Posterior vena cava (tissue), 2 donors: ENCODE measurements around the gene BDKRB2. TPM values are rescaled to one million over a fixed set of nuclear protein-coding genes. Genes with fewer than 3 reads are reported as not detected.

Source experiments
- DNase-seq: peaks from one replicate; pipeline ENCODE4 v3.0.0-alpha.2; 2020; ENCODE audit warnings: low spot score
- intact Hi-C, 2 donors: fragments of 100-400 bp; cut with DNase I; formaldehyde crosslinking; loops; one replicate each; pipeline versions ENCODE4 v1.14.1 to v1.14.2; 2022 to 2023
- total RNA-seq, 2 donors: library from RNA; stranded (reverse); fragmentation: NEBNext Ultra II Directional; extraction: Animal tissue kit (Norgen Biotek cat#: 25700); gene quantifications; one replicate each; pipeline ENCODE4 v1.2.1, GENCODE V29; 2021
- donor health status: DM: yes; HTN: yes; CAD: no.
- donor health status: DM: yes; HTN: yes; CAD: no.

BDKRB2 gene
- total RNA-seq, 2 donors from 2014 or later = 4.6 to 10.3 TPM

DNA sequence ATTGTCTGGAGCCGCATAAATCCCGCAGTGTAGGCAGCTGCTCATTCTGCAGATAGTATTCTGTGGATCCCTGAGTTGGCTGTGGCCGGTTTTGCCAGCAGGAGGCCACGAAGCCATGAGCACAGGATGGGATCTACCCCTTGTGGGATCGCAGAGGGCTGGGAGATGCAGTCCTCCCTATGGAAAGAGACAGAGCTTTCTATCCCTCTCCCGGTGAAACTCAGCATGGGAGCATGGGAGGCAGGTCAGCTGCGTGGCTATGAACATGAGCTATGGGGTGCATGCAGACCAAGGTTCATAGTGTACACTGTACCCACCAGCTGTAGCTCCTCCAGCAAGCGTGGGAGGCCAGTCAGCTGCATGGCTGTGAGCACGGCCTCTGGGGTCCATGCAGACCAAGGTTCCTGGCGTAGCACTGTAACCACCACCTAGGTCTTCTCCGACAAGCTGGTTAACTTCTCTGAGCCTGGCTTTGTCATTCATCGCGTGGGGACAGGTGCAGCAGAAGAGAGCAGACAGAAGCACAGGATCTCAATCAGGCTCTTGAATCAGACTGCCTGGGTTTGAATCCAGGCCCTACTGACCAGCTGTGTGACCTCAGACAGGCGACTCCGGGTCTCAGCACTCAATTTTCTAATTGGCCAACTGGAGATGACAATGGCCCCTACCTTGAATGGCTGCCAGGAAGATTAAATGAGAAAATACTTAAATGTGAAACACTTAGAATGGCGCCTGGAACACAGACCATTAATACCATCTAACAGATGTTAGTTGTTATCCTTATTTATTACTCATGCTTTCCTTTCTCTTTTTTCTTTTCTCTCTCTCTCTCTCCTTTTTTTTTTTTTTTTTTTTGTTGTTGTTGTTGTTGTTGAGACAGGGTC is 57.4 kb downstream of the BDKRB2 start:
- intact Hi-C loops = no loop called here
- DNase-seq = no peak

DNA sequence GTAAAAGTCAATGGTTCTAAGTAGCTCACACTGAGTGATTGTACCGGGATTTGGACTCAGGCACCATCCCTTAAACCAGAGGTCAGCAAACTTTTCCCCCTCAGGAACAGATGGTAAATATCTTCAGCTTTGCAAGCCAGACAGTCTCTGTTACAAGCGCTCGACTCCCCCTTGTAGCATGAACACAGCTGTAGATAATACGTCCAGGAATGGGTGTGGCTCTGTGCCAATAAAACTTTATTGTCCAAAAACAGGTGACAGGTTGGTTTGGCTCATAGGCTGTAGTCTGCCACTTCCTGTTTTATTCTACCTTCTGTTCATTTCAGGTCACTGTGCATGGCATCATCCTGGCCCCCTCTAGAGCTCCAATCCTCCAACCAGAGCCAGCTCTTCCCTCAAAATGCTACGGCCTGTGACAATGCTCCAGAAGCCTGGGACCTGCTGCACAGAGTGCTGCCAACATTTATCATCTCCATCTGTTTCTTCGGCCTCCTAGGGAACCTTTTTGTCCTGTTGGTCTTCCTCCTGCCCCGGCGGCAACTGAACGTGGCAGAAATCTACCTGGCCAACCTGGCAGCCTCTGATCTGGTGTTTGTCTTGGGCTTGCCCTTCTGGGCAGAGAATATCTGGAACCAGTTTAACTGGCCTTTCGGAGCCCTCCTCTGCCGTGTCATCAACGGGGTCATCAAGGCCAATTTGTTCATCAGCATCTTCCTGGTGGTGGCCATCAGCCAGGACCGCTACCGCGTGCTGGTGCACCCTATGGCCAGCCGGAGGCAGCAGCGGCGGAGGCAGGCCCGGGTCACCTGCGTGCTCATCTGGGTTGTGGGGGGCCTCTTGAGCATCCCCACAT is 58.9 kb downstream of the BDKRB2 start:
- intact Hi-C loops = no loop called here
- no peak for DNase-seq

DNA sequence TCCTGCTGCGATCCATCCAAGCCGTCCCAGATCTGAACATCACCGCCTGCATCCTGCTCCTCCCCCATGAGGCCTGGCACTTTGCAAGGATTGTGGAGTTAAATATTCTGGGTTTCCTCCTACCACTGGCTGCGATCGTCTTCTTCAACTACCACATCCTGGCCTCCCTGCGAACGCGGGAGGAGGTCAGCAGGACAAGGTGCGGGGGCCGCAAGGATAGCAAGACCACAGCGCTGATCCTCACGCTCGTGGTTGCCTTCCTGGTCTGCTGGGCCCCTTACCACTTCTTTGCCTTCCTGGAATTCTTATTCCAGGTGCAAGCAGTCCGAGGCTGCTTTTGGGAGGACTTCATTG is 59.5 kb downstream of the BDKRB2 start:
- DNase-seq = no peak
- intact Hi-C loops = no loop called here

DNA sequence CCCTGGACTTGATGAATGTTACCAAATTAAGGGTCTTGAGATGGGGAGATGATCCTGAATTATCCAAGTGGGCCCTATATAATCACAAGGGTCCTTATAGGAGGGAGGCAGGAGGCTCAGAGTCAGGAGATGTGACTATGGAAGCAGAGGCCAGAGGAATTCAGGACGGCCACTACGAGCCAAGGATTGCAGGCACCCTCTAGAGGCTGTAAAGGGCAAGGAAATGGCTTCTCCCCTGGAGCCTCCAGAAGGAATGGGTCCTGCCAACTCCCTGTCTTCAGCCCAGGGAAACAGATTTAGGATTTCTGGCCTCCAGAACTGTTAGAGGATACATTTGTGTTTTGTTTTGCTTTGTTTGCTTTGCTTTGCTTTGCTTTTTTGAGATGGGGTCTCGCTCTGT is 60.2 kb downstream of the BDKRB2 start:
- intact Hi-C loops = no loop called here
- no peak for DNase-seq

DNA sequence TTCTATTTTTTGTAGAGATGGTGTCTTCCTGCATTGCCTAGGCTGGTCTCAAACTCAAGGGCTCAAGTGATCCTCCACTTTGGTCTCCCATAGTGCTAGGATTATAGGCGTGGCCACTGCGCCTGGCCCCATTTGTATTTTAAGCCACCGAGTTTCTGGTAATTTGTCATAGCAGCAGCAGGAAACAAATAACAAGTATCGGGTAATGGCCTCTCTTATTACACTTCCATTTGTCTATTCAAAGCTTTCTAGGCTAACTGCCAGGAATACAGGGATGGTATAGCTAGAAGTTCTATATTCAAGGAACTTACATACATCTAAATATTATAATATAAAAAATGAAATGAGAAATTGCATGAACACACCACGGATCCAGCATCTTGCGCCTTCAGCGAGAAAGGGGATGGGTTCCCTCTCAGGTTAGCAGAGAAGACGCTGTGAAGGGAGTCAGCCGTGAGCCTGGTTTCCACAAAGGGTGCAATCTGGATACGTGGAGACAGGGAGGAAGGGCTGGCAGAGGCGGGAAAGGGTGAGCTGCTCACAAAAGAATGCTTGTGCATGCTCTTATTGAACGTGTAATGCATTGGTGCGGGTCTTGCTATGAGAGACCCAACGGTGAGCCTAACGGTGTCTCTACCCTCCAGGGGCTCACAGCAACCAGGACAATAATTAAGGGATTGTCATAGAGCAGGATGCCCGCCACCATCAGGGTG is 60.9 kb downstream of the BDKRB2 start:
- intact Hi-C loops = no loop called here
- DNase-seq = no peak

DNA sequence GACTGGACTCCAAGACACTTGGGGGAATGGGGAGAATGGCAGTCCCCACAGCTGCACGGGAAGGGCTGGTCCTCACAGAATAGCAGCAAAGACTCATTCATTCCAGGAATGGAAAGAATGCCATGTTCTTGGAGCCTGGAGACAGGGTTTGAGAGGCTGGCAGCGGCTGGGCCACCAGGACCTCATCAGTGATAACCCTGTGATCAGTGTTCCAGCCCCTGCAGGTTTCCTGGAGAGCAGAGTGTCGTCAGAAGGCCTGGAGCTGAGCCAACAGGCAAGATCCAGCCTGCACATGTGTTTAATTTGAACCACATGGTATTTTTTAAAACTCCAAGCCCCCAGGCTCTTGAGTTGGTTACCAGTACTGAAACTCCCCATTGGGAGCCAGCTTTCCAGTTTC is 62.7 kb downstream of the BDKRB2 start:
- intact Hi-C loops = no loop called here
- DNase-seq = no peak

DNA sequence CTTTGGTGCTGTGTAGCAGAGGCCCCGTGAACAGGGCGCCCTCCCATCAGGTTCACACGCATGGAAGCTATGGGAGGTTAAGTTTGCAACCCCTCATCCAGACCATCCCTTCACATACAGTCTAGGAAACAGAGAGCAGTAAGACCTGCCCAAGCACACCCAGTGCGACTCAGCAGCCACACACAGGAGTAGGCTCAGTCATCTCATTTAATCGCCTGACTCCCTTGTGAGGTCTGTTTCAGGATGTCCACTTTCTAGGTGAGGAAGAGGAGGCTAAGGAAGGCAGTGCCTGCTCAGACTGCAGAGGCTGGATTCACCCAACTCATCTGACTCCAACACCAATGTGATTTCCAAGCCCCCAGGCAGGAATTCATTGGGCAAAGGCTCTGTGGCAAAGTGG is 63.3 kb downstream of the BDKRB2 start:
- DNase-seq = no peak
- intact Hi-C loops = no loop called here

DNA sequence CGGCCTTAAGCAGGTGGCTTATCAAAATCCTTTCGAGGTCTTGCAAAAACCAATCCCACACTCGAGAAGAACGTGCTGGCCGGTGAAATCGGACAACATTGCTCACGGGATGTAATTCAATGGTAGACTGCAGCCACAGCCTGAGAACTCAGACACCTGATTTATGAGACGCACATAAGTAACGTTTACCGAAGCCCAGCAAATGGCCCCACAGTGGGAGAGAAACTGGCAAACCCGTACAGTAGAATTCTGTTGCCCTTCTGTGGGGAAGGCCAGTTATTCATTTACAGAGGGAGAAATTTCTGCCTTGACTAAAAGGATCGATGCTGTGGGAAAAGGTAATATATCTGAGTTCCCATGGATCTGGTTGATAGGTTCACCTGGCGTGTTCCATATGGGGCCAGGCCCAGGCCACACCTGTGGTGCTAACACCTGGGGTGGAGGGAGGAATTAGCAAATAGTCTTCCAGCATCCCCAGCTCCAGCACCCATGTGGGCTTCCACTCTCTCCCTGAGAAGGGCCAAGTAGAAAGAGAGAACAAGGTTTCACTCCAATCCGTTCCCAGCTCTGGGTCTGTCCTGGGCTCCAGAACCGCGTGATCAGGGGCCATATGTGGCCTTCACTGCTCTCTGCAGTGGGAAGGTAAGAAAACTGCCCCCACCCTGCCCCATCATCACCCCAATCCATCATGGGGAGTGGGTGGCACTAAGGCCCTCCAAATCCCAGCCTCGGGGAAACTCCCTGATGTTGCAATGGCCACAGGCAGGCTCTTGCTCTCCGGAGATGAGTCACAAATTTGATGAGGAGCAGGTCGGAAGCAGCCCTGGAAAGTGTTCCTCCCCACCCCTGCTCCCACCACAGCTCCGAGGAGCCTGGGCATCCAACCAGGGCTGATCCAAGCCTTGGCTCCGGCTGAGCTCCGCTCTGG is 64.1 kb downstream of the BDKRB2 start:
- intact Hi-C loops = no loop called here
- peak; percentile 90 for DNase-seq

DNA sequence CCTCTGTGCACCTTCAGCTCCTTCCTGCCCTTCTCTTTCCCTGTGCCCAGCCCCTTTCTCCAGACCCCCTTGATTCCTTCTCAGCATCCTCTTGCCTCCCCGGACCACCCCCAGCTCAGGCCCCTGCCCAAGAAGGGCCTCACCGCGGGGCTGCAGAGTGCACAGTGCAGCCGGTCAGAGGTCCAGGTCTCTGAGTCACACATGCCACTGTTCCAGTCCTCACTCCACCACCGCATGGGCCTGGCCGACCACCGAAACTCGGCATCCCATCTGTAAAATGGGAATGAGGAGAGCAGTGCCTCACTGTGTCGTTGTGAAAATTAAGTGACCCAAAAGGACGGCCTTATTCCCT is 64.7 kb downstream of the BDKRB2 start:
- intact Hi-C loops = no loop called here
- no peak for DNase-seq

DNA sequence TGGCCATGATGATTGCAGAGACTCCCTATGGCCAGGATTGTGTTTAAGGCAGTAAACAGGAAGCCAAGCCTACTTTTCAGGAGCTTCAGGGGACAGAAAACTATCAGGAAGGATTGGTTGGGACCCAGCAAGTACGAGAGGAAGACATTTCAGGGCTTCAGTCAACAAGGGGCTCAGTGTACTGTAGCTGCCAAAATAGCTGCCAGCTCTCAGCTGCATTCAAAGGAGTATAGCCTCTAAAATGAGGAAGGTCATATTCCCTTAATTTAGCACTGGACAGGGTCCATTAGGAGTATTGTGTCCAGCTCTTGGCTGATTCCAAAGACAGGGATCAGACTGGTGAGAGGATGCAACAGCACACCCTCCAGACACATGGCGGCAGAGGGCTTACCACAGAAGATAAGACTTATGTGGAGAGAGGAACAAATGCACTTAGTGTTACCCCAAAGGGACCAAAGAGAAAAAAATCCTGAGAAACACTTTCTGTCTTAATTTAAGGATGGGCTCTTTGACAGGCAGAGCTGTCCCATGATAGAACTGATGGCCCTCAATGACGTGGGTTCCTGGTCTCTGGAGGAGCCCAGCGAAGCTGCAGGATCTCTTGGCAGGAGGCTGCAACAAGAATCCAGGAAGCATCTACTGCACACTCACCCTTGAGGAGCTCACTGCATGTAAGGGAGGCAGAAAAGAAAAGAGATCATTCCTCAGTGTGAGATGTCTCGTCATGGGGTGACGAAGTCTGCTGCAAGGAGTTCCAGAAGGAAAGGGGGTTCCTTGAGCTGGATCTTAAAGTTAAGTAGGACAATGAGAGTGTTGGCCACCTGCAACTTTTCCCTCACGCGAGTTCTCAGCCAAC is 66.2 kb downstream of the BDKRB2 start:
- intact Hi-C loops = loop anchor here (5.0 to 10.0 kb wide), 3 partner anchors 168 to 276 kb away; no protein-coding TSS in a partner anchor

DNA sequence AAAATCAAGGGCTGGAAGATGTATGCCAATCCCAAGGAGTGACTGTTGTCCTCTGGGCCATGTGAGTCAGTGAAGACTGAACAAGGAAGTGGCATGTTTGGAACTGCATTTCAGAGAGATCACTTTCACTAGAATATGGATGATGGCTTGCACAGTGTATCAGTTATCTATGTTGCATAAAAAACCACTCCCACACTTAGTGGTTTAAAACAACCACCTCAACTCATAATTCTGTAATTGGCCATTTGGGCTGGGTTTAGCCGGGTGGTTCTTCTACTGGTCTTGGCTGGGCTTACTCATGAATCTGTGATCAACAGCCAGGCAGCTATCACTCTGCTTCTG is 66.8 kb downstream of the BDKRB2 start:
- intact Hi-C loops = loop anchor here (5.0 to 10.0 kb wide), 3 partner anchors 169 to 277 kb away; no protein-coding TSS in a partner anchor
- DNase-seq = no peak

More for the DNA sequence above, 66.2 kb downstream of the BDKRB2 start:
- DNase-seq = no peak

DNA sequence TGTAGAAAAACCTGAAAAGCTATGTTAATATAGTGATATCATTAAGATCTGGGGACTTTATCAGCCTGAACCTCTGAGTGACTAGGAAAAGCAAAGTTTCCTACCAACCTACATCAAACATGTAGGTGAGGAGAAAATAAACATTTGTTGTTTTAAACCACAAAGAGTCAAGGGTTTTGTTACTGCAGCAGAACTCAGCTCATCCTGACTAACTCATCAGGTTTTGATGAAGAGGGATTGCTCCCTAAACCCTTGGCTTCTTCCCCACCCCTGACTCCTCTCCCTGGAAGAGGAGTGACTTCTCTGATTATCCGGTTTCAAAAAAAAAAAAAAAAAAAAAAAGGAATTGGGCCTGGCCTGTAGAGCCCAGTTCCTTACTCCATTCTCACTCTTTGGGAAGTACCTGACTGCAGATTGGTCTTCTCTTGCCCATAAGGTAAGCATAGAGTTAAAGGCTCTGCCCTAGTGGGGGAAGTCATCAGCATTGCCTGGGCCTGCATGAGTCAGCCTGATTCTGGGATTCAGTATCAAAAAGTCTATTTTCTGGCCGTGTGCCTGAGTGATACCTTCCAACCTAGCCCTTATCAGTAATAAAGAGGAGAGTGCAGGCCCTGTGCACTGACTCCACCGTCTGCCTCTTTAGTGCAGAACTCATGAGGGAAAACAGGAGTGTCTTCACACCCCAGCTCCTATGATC is 68.3 kb downstream of the BDKRB2 start:
- intact Hi-C loops = loop anchor here (5.0 to 10.0 kb wide), 3 partner anchors 171 to 278 kb away; no protein-coding TSS in a partner anchor
- DNase-seq = no peak

DNA sequence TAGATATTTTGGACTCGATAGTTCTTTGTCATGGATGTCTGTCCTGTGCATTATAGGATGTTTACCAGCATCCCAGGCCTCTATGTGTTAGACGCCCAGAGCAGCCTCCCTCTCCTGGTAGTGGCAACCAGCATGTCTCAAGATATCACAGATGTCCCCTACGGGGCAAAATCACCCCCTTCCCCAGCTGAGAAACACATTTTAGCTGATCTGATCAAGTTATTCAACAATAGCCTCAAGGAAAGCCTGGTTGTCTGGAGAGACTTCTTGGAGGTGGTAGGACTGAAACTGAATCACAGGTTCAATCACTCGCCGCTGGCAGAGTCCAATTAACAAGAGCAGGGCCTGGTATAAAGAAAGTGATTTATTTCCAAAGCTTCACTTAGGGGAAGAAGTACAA is 69.0 kb downstream of the BDKRB2 start:
- DNase-seq = no peak
- intact Hi-C loops = loop anchor here (5.0 to 10.0 kb wide), 3 partner anchors 171 to 279 kb away; no protein-coding TSS in a partner anchor

DNA sequence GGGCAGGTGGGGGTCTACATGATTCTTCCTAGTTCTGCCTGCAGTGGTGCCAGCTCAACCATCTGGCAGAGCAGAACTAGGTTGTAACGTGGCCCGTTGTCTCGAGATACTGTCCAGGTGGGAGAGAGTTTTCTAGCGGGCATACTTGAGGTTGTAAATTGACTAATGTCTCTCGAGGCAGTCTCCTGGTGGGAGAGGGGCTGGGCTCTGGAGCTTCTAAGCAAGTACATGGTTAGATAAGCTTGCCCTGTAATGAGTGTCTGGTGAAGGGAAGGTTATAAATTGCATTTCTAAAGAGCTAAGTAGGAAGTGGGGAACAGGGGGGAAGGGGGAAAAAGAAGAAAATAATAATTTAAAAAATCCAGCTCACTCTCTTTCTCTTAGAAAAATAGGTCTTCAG is 69.5 kb downstream of the BDKRB2 start:
- intact Hi-C loops = loop anchor here (5.0 to 10.0 kb wide), 3 partner anchors 172 to 279 kb away; no protein-coding TSS in a partner anchor
- DNase-seq = no peak

DNA sequence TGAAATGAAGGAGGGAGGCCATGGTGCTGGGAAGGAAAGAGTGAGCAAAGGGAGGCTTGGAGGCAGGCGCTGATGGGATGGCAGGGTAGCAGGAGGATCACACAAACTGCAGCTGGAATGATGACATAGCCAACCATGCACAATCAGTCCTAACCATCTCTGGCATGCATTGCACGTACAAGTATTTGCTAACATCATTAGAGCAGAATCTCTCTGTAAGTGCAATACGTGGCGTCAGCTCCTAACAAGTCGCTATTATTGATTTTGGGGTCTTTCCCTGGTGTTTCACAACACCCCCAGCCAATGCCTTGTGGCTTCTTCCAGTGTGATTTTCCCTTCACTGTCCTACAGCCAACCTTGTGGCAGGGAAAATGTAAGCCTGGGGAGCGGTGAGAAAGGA is 69.9 kb downstream of the BDKRB2 start:
- no peak for DNase-seq
- intact Hi-C loops = loop anchor here (5.0 to 10.0 kb wide), 3 partner anchors 172 to 280 kb away; no protein-coding TSS in a partner anchor

DNA sequence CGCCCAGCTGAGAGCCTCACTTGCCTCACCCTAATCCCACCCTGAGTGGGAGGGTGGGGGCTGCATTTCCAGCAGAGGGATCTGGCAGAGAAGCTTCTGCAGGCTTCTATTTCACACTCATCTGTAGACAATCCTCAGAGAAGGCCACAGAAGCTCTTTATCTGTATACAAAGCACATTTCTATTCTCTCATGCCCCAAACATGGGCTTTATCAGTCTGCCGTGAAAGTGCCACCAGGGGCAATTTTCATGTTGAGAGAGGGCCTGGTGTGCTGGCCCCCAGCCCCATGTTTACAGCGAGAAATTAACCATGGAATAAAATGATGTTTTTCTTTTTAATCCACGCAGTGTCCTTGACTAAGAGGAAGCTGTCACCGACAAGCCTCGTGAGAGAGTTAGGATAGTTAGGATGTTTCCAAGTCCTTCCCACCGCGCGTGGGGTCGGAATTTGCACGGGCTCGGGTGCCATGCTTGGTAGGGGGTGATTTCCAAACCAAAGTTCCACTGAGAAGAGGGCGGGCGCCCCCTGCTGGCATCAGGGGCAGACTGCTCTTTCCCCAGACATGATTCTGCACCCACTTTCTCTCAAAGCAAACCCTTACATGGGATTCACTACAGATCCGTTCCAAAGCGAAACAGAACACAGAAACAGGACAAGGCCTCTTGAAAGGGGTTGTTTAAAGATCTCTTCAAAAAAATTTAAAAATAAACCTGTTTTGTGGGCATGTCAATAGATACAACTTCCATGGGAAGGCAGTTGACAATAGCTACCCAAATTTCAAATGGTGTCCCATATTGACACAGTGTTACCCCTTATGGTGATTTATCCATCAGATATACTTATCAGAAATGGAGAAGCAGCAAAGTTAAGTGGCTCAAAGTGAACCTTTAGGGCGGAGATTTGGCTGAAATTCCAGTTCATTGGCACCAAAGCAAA is 70.8 kb downstream of the BDKRB2 start:
- peak; percentile 92 for DNase-seq
- intact Hi-C loops = loop anchor here (10.0 kb wide), 2 partner anchors 271 to 281 kb away; no protein-coding TSS in a partner anchor
